ENCODE results near the gene SDC3.

DNA sequence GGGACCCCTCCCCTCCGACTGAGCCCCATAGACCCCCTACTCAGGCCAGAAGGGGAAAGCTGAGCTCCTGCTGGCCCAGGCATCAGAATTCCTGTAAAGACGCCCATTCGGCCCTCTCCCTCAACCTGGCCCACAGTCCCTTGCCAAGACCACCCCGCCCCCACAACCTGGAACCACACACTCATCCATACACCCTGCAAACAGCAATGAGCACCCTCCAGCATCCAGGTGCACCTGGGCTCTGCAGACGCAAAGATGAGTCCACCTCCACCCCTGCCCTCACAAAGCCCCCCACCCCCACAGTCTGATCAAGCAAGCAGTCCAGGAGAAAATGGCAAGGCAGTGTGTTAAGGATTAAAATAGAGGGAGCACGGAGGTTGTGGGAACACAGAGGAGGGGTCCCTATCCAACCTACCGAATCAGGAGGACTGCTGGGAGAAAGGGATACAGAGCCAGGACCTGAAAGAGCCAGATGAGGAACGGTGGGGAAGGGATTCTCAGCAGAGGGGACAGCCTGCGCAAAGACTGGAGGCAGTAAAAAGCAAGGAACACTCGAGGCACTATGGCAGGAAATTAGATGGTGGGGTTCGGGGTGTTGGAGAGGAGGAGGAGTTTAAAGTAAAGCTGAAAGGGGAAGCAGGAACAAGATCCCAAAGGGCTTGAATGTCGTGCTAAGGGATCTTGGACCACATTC, 83.7 kb downstream of the SDC3 start:
- TF ChIP-seq, protein P1, sequence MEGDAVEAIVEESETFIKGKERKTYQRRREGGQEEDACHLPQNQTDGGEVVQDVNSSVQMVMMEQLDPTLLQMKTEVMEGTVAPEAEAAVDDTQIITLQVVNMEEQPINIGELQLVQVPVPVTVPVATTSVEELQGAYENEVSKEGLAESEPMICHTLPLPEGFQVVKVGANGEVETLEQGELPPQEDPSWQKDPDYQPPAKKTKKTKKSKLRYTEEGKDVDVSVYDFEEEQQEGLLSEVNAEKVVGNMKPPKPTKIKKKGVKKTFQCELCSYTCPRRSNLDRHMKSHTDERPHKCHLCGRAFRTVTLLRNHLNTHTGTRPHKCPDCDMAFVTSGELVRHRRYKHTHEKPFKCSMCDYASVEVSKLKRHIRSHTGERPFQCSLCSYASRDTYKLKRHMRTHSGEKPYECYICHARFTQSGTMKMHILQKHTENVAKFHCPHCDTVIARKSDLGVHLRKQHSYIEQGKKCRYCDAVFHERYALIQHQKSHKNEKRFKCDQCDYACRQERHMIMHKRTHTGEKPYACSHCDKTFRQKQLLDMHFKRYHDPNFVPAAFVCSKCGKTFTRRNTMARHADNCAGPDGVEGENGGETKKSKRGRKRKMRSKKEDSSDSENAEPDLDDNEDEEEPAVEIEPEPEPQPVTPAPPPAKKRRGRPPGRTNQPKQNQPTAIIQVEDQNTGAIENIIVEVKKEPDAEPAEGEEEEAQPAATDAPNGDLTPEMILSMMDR (conservative IDR thresholded peaks at IDR 0.05; ENCODE audit: low read depth, low read length) = no peak
- TF ChIP-seq EZH2phosphoT487 (IDR thresholded peaks at IDR 0.05; ENCODE audit: borderline replicate concordance, low read length) (no peak), EZH2 (IDR thresholded peaks at IDR 0.05; ENCODE audit: low read length, unreplicated experiment) (no peak)
